Neuronal stem cell (in vitro differentiated cells): ENCODE results near the gene BORA. TPM values are rescaled to one million over a fixed set of nuclear protein-coding genes. Genes with fewer than 3 reads are reported as not detected.

Experiments used
- DNase-seq: peaks from one replicate; pipeline ENCODE4 v3.0.0-alpha.2; 2013; ENCODE audit warnings: low spot score
- H2AFZ ChIP-seq: one replicate; pipeline ENCODE4 v1.6.1; 2013; ENCODE audit warnings: mild to moderate bottlenecking, low read length, inconsistent platforms
- H2AK5ac ChIP-seq: 2 replicates; pipeline ENCODE4 v1.6.1; 2013; ENCODE audit warnings: low read depth, mild to moderate bottlenecking, inconsistent platforms, low read length, moderate library complexity, mixed read lengths
- H2BK120ac ChIP-seq: 2 replicates; pipeline ENCODE4 v1.6.1; 2013; ENCODE audit warnings: low read depth, mild to moderate bottlenecking, inconsistent platforms, low read length, moderate library complexity, mixed read lengths
- H2BK12ac ChIP-seq: one replicate; pipeline ENCODE4 v1.6.1; 2013; ENCODE audit warnings: low read length, inconsistent platforms
- H2BK15ac ChIP-seq: 2 replicates; pipeline ENCODE4 v1.6.1; 2013; ENCODE audit warnings: mild to moderate bottlenecking, low read length, inconsistent platforms, mixed read lengths
- H2BK5ac ChIP-seq: one replicate; pipeline ENCODE4 v1.6.1; 2013; ENCODE audit warnings: inconsistent platforms, mild to moderate bottlenecking, low read length, moderate library complexity
- H3K14ac ChIP-seq: one replicate; pipeline ENCODE4 v1.6.1; 2013; ENCODE audit warnings: low read length, inconsistent platforms
- H3K18ac ChIP-seq: 2 replicates; pipeline ENCODE4 v1.6.1; 2013; ENCODE audit warnings: low read length, inconsistent platforms
- H3K23ac ChIP-seq: 2 replicates; pipeline ENCODE4 v1.6.1; 2013; ENCODE audit warnings: low read depth, mild to moderate bottlenecking, mixed read lengths, low read length, inconsistent platforms; ENCODE audit not compliant: poor library complexity
- H3K27ac ChIP-seq: replicated peaks from 3 replicates; pipeline ENCODE4 v1.5.1; 2013; ENCODE audit warnings: low read length, inconsistent platforms
- H3K27me3 ChIP-seq, 3 experiments: 2 replicates each; pipeline ENCODE4 v1.6.1; 2013; ENCODE audit warnings: low read length in 3 of 3, mild to moderate bottlenecking in 2 of 3, inconsistent platforms in 1 of 3, low read depth in 1 of 3, mixed read lengths in 1 of 3, moderate library complexity in 1 of 3; ENCODE audit not compliant: control insufficient read depth in 3 of 3, insufficient read depth in 3 of 3
- H3K36me3 ChIP-seq, 2 donors: replicated peaks in 1 of 2; 2 replicates each; pipeline ENCODE4 v1.6.1; 2013; ENCODE audit warnings: low read length in 2 of 2; ENCODE audit not compliant: control insufficient read depth in 2 of 2, insufficient read depth in 2 of 2
- H3K4ac ChIP-seq: 2 replicates; pipeline ENCODE4 v1.6.1; 2013; ENCODE audit warnings: inconsistent platforms, mild to moderate bottlenecking, low read length, moderate library complexity
- H3K4me1 ChIP-seq, 2 donors: 1 replicate in 1 of 2; 2 replicates in 1 of 2; pipeline ENCODE4 v1.6.1; 2013; ENCODE audit warnings: low read length in 2 of 2, low read depth in 1 of 2; ENCODE audit not compliant: control insufficient read depth in 2 of 2, insufficient read depth in 1 of 2
- H3K4me2 ChIP-seq: one replicate; pipeline ENCODE4 v1.6.1; 2013; ENCODE audit warnings: mild to moderate bottlenecking, low read length, inconsistent platforms; ENCODE audit not compliant: insufficient read depth, poor library complexity, severe bottlenecking
- H3K4me3 ChIP-seq, 2 donors: 2 replicates each; pipeline ENCODE4 v1.5.1; 2013; ENCODE audit warnings: low read length in 2 of 2, mild to moderate bottlenecking in 2 of 2, inconsistent platforms in 1 of 2, moderate library complexity in 1 of 2
- H3K79me1 ChIP-seq: one replicate; pipeline ENCODE4 v1.6.1; 2013; ENCODE audit warnings: low read depth, mild to moderate bottlenecking, inconsistent platforms, low read length, moderate library complexity
- H3K9ac ChIP-seq: one replicate; pipeline ENCODE4 v1.6.1; 2013; ENCODE audit warnings: mild to moderate bottlenecking, low read depth, low read length, inconsistent platforms; ENCODE audit not compliant: poor library complexity
- H3K9me3 ChIP-seq, 2 donors: replicated peaks in 1 of 2; 2 replicates each; pipeline versions ENCODE3 to v1.6.1; 2013; ENCODE audit warnings: low read length in 2 of 2, mild to moderate bottlenecking in 2 of 2, inconsistent platforms in 1 of 2, low read depth in 1 of 2, mixed read lengths in 1 of 2, moderate library complexity in 1 of 2; ENCODE audit not compliant: control insufficient read depth in 2 of 2, insufficient read depth in 1 of 2
- H4K8ac ChIP-seq: one replicate; pipeline ENCODE4 v1.6.1; 2013; ENCODE audit warnings: low read depth, mild to moderate bottlenecking, inconsistent platforms, low read length, moderate library complexity
- H4K91ac ChIP-seq: one replicate; pipeline ENCODE4 v1.6.1; 2013; ENCODE audit warnings: low read length, low read depth, mild to moderate bottlenecking, inconsistent platforms; ENCODE audit not compliant: poor library complexity
- WGBS, 2 donors: extraction: QIAGEN DNeasy Blood & Tissue Kit; methylation state at CpG; one replicate each; pipeline ENCODE4 v1.1.7; 2013; ENCODE audit warnings: missing lambda C conversion rate in 2 of 2, mixed read lengths in 1 of 2; ENCODE audit not compliant: insufficient read length in 2 of 2, insufficient replicate concordance in 1 of 2; ENCODE audit errors: extremely low coverage in 2 of 2; 5-methylcytosine and 5-hydroxymethylcytosine counted together
- small RNA-seq: library from polyadenylated mRNA; stranded (forward); fragments of <200 nt; extraction: miRNeasy Mini kit (QIAGEN cat#:217004); gene quantifications from one replicate; pipeline ENCODE3, GENCODE V24; 2013; ENCODE audit not compliant: insufficient read depth

Gene BORA

DNA sequence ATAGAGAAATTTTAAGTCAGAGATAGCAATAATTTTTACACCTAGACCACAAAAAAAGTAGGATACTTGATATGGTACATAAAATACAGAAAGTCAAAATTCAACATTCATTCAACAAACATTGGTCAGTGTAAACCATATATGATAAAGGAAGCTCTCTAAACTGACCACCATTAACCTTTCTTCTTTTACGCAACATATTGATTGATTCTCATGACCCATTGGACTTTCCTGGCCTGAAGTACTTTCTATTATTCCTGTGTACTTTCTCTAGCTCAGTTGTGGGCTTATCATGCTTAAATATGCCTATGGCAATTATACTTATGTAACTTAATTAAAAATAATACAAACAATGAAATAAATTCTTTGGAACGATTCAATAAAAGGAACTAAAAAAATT lies 64.9 kb downstream of the BORA start:
- peaks cover 4 to 80% of the 10 kb centered on the region in 2 donors for H3K36me3 ChIP-seq
- no peak overlapping the region for H4K8ac ChIP-seq
- no peak overlapping the region for H3K14ac ChIP-seq
- peaks cover 0 to 8% of the 10 kb centered on the region in 2 donors for H3K9me3 ChIP-seq
- H4K91ac ChIP-seq: no peak overlapping the region
- no peaks in the 10 kb centered on the region for H3K27me3 ChIP-seq
- no peak overlapping the region for H3K18ac ChIP-seq
- no peaks in the 10 kb centered on the region for H3K4me1 ChIP-seq
- H3K27ac ChIP-seq: no peak overlapping the region
- no peak overlapping the region for H3K4me3 ChIP-seq
- H2AK5ac ChIP-seq: no peak overlapping the region
- no peak overlapping the region for H3K4me2 ChIP-seq
- H3K23ac ChIP-seq: no peak overlapping the region
- H2BK120ac ChIP-seq: no peak overlapping the region
- H3K4ac ChIP-seq: no peak overlapping the region
- H3K79me1 ChIP-seq: peaks cover 3% of the 10 kb centered on the region
- no peak overlapping the region for H3K9ac ChIP-seq
- no peak overlapping the region for H2BK15ac ChIP-seq
- DNase-seq: no peak
- no CpG with 5 or more reads among the region's 2 CpGs for WGBS, 2 donors
- H2AFZ ChIP-seq: no peak overlapping the region
- no peak overlapping the region for H2BK12ac ChIP-seq
- no peak overlapping the region for H2BK5ac ChIP-seq

DNA sequence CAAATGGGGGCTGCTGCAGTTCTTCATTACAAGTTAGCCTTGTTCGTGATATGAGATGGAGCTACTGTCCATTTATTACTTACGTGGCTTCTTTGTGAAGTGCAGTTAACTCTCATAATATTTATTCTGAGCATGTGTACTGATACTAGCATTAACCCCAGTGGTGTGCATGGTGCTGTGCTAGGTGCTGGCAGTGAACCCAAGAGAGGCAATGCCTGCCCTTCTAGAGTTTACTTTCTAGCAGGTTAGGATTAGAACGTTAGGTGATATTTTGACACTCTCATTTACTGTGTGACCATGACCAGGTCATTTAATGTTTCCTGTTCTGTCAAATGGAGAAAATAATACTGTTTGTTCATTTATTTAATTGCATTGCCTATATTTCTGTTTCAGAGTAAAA lies 71.1 kb downstream of the BORA start:
- no CpG with 5 or more reads among the region's 3 CpGs for WGBS, 2 donors
- Histone ChIP-seq H3K4me1 (no peaks in the 10 kb centered on the region), H3K9ac (no peak overlapping the region), H3K23ac (no peak overlapping the region), H3K27me3 (no peaks in the 10 kb centered on the region), H3K4me2 (no peak overlapping the region), H3K9me3 (peaks cover 0 to 2% of the 10 kb centered on the region in 2 donors), H4K91ac (no peak overlapping the region), H2BK5ac (no peak overlapping the region), H2BK12ac (no peak overlapping the region), H3K27ac (no peak overlapping the region), H3K36me3 (peaks cover 0 to 82% of the 10 kb centered on the region in 2 donors), H2AK5ac (no peak overlapping the region), H4K8ac (no peak overlapping the region), H3K4me3 (no peak overlapping the region), H2AFZ (no peak overlapping the region), H3K14ac (no peak overlapping the region), H3K4ac (no peak overlapping the region), H2BK15ac (no peak overlapping the region), H3K18ac (no peak overlapping the region), H2BK120ac (no peak overlapping the region), H3K79me1 (no peaks in the 10 kb centered on the region)
- no peak for DNase-seq

DNA sequence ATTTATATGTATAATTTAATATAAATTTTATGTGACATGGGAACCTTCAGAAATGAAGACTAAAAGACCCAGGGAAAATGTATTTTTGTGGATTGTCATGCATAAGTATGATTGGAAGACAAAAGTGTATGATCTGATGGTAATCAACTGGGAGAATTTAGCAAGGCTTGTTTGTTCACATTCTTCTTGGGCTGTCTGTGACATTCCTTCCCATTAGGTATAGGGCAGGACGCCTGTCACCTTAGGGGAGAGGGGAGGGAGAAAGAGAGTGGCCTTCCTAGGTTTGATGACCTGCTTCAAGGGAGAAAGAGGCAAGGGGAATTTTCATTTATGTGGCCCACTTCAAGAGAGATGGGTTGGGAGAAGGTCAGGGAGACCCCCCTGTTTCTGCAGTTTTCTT lies 76.6 kb downstream of the BORA start:
- peaks cover 0 to 75% of the 10 kb centered on the region in 2 donors for H3K36me3 ChIP-seq
- no peak overlapping the region for H4K91ac ChIP-seq
- H3K18ac ChIP-seq: no peak overlapping the region
- no peak overlapping the region for H4K8ac ChIP-seq
- H3K27ac ChIP-seq: no peak overlapping the region
- H2BK5ac ChIP-seq: no peak overlapping the region
- H2BK120ac ChIP-seq: no peak overlapping the region
- H3K14ac ChIP-seq: no peak overlapping the region
- H2BK12ac ChIP-seq: no peak overlapping the region
- no peak overlapping the region for H3K23ac ChIP-seq
- no peak overlapping the region for H2BK15ac ChIP-seq
- H2AFZ ChIP-seq: no peak overlapping the region
- no peak overlapping the region for H3K9ac ChIP-seq
- no peak overlapping the region for H2AK5ac ChIP-seq
- no peaks in the 10 kb centered on the region for H3K79me1 ChIP-seq
- no peak for DNase-seq
- no CpG with 5 or more reads among the region's 1 CpG for WGBS, 2 donors
- no peak overlapping the region for H3K4me3 ChIP-seq
- H3K27me3 ChIP-seq: no peaks in the 10 kb centered on the region
- H3K4me2 ChIP-seq: no peak overlapping the region
- H3K9me3 ChIP-seq: no peaks in the 10 kb centered on the region
- no peaks in the 10 kb centered on the region for H3K4me1 ChIP-seq
- H3K4ac ChIP-seq: no peak overlapping the region

Small RNAs within 50 kb of the gene (small RNA-seq; reads per million reads assigned to genes)
- gene RNU6-80P: not detected
